MM.1S (cell line): ENCODE results near the gene TPM4.

Source experiments
- CTCF ChIP-seq: fragments of 300-600 bp; sonication (generic); IDR thresholded peaks from 2 replicates; pipeline ENCODE4 v1.5.1; 2016; ENCODE audit warnings: antibody characterized with exemption, low read length, mixed read lengths
- EZH2 ChIP-seq: fragments of 300-600 bp; sonication (generic); optimal IDR thresholded peaks from 2 replicates; pipeline ENCODE3; 2017; ENCODE audit warnings: low read depth, mild to moderate bottlenecking, antibody characterized with exemption, low read length, mixed read lengths

GRCh38 chr19:16089010-16089846 is 12.9 kb downstream of the TPM4 start:
- TF ChIP-seq CTCF, result no peak
- no peak for TF ChIP-seq EZH2
